HG02759 (cell line): ENCODE data around the gene JPT1.
A peak's percentile ranks its signal among the peaks of the same experiment; 100 is the strongest.
"Not testable (repeated sequence)": the region's sequence is repeated elsewhere in the genome, so short reads cannot be mapped to it uniquely, and the experiment has no call there.

Experiments used
- ATAC-seq: cut with Tn5 transposase; IDR thresholded peaks from one replicate; pipeline ENCODE4 v1.9.1; 2021; ENCODE audit warnings: mild to moderate bottlenecking, moderate library complexity; ENCODE audit not compliant: unreplicated experiment

JPT1 gene

GRCh38 chr17:75158480-75158879 lies 4.2 kb upstream of the JPT1 start:
- ATAC-seq = not testable (repeated sequence)

GRCh38 chr17:75155191-75155601 lies 884 bp upstream of the JPT1 start:
- no peak for ATAC-seq

DNA sequence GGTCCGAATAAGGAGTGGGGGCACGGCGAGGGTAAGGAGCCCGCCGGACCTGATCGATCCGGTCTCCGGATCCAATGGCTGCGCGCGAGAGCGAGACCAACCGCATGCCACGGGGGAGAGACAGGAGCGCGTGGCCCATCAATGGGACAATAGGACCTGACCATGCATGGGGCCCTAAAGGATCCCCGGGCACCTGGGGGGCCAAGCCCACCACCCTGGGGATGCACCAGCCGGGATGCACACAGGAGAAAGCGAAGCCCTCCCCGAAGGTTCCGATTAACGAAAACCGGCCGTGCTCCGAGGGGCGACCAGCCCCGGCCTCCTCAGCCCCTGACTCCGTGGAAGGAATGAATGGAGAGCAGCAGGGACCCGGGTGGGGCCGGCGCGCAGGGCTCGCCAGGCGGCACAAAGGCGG lies 525 bp downstream of the JPT1 start:
- peak; percentile 19 for ATAC-seq

- ATAC-seq = no peak
Measured at GRCh38 chr17:75152922-75153779, 1.2 kb downstream of the JPT1 start.

DNA sequence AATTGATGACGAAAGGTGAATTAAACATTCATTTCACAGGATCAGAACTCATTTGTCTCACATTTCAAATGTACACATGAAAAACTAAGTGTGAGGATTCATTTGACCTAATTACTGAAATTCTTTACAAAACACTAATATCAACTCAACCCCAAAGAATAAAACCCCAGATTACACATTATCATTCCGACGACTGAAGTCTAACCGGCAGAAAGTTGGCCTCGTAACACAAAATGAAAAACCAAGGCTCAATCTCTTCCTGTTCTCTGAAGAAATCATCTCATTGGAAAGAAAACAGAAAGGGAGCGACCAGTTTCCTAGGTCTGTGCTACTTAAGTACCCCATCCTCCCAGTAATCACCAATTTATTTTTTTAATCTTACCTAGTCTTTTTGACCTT lies 1.8 kb downstream of the JPT1 start:
- ATAC-seq = no peak

- no peak for ATAC-seq
Measured at GRCh38 chr17:75151930-75152329, 2.4 kb downstream of the JPT1 start.

- no peak for ATAC-seq
Measured at GRCh38 chr17:75147878-75148546, 6.3 kb downstream of the JPT1 start.

- no peak for ATAC-seq
Measured at GRCh38 chr17:75146592-75146991, 7.7 kb downstream of the JPT1 start.

DNA sequence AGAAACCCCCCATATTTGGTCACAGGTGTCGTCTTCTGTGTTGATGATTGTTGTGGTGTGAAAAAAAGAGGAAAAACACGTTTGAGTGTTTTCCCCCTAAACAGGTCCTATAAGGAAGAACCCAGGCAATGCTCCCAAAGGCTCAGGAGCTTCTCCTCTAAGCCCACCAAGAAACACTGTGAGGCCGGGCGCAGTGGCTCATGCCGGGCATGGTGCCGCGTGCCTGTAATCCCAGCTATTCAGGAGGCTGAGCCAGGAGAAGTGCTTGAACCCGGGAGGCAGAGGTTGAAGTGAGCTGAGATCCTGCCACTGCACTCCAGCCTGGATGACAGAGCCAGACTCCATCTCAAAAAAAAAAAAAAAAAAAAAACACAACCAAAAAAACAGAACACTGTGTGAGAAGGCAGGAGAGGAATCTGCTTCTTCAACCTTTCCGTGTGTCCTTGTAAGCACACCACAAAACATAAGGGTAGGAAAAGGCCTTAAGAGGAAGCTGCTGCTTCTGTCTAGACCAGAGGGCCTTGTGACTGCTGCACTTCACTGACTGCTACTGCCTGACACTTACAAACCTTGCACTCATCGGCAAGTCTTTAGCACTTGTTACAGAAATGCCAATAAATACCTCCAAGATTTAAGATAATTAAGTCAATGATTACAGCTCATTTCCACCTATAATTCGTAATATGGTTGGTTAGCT lies 9.3 kb downstream of the JPT1 start:
- no peak for ATAC-seq

DNA sequence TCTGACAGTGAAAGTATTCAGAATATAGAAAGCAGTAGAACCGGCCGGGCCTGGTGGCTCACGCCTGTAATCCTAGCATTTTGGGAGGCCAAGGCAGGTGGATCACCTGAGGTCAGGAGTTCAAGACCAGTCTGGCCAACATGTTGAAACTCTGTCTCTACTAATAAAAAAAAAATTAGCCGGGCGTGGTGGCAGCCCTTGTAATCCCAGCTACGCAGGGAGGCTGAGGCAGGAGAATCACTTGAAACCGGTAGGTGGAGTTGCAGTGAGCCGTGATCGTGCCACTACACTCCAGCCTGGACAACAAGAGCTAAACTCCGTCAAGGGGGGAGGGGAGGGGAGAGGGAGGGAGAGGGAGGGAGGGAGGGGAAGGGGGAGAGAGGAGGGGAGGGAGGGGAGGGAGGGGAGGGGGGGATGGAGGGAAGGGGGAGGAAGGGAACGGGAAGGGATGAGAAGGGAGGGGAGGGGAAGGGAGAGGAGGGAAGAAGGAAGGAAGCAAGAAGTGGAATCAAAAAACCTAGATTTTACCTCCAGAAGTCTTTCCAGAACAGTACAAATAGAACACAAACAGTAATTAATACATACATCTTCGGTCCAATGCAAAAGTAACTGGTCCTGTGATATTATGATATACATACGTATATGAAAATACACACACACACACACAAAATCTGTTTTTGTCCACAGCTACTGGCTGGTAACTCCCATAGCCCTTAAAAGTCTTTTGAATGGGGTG lies 11.9 kb downstream of the JPT1 start:
- ATAC-seq = no peak

- no peak for ATAC-seq
Measured at GRCh38 chr17:75138519-75138918, 15.8 kb downstream of the JPT1 start.

GRCh38 chr17:75137762-75138161 lies 16.6 kb downstream of the JPT1 start:
- not testable (repeated sequence) for ATAC-seq

DNA sequence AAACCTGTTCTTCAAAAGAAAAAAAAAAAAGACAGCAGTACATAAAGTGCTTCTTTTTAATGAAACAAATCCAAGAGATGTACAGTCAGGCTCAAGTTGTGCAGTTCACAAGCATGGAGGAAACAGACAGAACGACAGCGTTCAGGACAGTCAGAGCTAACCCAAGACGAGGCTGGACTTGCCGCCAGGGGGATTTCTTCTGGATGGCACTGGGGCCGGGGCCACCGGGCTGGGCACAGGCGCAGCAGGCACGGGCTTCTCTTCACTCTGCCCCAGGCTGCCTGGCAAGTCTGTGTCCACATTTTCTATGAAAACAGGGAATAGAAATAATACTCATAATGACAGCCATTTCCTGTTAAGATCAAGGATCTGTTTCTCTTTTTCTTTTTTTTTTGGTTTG lies 18.4 kb downstream of the JPT1 start:
- ATAC-seq = no peak

GRCh38 chr17:75135452-75135851 lies 18.9 kb downstream of the JPT1 start:
- no peak for ATAC-seq

DNA sequence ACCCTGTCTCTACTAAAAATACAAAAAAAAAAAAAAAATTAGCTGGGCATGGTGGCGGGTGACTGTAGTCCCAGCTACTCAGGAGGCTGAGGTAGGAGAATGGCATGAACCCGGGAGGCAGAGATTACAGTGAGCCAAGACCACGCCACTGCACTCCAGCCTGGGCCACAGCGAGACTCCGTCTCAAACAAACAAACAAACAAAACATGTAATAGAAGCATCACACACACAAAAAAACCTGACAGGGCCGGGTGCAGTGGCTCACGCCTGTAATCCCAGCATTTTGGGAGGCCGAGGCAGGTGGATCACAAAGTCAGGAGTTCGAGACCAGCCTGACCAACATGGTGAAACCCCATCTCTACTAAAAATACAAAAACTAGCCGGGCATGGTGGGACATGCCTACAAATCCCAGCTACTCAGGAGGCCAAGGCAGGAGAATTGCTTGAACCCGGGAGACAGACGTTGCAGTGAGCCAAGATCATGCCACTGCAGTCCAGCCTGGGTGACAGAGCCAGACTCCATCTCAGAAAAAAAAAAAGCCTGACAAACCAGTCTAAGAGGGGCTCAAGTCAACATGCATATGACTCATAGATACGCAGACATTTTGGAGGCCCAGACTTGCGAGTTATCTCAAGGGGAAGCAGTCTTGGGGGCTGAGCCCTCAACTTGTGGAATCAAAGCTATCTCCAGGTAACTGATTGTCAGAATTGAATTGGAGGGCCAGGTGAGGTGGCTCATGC lies 20.5 kb downstream of the JPT1 start:
- not testable (repeated sequence) for ATAC-seq

DNA sequence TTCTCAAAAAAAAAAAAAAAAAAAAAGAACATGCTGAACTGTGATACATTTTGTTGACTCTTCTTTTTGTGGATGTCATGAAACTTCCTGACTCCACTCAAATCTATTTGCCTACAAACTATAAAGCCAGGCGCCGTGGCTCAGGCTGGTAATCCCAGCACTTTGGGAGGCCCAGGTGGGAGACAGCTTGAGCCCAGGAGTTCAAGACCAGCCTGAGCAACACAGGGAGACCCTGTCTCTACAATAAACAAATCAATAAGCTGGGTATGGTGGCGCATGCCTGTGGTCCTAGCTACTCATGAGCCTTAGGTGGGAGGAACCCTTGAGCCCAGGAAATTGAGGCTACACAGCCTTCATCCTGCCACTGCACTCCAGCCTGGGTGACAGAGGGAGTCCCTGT lies 21.3 kb downstream of the JPT1 start:
- ATAC-seq = no peak

DNA sequence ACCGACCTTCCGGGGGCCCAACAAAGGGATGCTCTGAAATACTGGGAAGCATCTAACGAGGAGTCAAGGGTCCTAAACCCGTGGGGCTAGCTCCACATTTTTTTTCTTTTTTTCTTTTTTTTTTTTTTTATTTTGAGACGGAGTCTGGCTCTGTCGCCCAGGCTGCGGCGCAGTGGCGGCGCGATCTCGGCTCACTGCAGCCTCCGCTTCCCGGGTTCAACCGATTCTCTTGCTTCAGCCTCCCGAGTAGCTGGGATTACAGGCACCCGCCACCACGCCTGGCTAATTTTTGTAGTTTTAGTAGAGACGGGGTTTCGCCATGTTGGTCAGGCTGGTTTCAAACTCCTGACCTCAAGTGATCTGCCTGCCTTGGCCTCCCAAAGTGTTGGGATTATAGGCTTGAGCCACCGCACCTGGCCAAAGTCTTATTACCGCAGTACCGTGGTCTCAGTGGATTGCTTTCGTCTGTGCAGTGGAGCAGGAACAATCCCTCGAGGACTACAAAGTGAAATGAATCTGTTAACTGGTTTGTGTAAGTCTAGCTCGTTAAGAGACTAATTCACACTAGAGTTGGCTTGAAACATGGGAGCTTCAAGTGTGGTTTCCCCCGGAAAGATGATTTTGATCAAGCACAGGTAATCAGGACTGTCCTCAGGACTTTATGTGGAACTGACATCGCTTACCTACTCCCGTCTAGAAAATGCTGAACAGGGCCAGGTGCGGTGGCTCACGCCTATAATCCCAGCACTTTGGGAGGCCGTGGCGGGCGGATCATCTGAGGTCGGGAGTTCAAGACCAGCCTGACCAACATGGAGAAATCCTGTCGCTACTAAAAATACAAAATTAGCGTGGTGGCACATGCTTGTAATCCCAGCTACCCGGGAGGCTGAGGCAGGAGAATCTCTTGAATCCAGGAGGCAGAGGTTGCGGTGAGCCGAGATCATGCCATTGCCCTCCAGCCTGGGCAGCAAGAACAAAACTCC lies 22.0 kb downstream of the JPT1 start:
- not testable (repeated sequence) for ATAC-seq

DNA sequence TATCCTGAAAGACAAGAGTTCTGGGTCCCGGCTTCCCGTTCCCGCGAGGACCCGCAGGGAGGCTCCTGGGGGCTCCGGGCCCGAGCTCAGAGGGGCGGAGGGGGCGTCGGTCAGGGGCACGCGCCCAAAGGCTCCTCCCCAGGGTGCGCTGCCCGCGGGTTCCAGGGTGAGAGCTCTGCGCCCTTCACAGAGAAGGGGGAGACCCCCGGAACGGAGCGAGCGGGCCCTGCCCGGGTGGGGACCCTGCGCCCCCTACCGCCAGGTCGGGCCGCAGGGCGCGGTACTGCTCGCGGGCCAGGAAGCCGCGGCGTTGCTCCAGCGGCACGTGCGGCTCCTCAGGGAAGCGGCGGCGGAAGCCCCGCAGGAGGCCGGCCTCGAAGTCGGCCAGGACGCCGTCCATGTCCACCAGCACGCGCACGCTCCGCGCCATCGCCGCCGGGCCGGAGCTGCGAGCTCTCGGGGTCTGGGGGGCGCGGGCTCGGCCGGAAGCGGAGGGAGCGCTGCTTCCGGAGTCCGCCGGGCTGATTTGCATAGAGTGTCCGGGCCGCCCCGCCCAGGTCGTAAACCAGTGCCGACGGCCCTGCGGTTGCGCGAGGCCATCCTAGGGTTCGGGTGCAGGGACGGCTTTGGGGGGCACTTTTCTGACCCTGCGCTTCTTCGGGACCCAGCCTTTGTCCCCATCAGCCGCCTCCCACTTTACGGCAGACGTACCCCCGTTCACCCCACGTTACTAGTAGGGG lies 22.9 kb downstream of the JPT1 start, which contains the start of gene NT5C:
NT5C (minus strand) TSS at position 465 of the 740 bp plus-strand sequence; CDS start at position 430, 35 bp downstream.
- ATAC-seq = peak; percentile 90
